ENCODE results near the gene CAMK2N1. TPM values are rescaled to one million over a fixed set of nuclear protein-coding genes. Genes with fewer than 3 reads are reported as not detected.

Gene CAMK2N1
- total RNA-seq, 1 experiment from 2014 or later: 10.1 TPM

DNA sequence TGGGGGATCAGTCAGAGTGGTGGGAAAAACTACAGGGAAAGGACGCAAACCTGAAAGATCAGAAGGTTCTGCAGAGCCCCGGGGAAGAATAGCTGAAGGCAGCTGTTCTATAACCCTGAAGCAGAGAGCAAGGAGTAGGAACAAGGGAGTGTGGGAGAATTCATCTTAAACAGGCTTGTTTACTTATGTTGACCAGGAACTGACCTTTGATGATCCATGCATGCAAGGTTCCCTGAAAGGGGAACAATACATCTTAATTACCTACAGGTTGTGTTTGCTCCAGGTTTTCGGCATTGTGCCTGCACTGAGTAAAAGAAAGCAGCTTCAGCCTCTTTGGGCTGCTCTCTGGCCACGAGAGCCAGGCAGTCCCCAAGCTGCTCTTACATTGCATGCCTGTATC lies 47.6 kb upstream of the CAMK2N1 start:
- ChIA-PET CTCF (interaction anchor here (1.1 to 1.8 kb wide), 2 partner anchors 11 to 42 kb away, joined by 3 to 5 read pairs; no protein-coding TSS in a partner anchor), POLR2A (no interaction called here)
- Mint-ChIP-seq H3K27ac (no peak overlapping the region), H3K4me1 (0 out of 2 replicates have a peak, but pooled peaks cover 3% of the 10 kb centered on the region), H3K9me3 (no peaks in the 10 kb centered on the region), H3K4me3 (no peak overlapping the region), H3K36me3 (no peaks in the 10 kb centered on the region), H3K27me3 (ENCODE audit: low read depth) (peaks cover 28% of the 10 kb centered on the region)
- TF ChIP-seq, protein P1, sequence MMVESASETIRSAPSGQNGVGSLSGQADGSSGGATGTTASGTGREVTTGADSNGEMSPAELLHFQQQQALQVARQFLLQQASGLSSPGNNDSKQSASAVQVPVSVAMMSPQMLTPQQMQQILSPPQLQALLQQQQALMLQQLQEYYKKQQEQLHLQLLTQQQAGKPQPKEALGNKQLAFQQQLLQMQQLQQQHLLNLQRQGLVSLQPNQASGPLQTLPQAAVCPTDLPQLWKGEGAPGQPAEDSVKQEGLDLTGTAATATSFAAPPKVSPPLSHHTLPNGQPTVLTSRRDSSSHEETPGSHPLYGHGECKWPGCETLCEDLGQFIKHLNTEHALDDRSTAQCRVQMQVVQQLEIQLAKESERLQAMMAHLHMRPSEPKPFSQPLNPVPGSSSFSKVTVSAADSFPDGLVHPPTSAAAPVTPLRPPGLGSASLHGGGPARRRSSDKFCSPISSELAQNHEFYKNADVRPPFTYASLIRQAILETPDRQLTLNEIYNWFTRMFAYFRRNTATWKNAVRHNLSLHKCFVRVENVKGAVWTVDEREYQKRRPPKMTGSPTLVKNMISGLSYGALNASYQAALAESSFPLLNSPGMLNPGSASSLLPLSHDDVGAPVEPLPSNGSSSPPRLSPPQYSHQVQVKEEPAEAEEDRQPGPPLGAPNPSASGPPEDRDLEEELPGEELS (CRISPR knock-in tag; IDR thresholded peaks at IDR 0.05): no peak
- no peak for TF ChIP-seq NFATC4 (CRISPR knock-in tag; IDR thresholded peaks at IDR 0.05)
- TF ChIP-seq GTF2I (CRISPR knock-in tag; conservative IDR thresholded peaks at IDR 0.05): no peak
- TF ChIP-seq SMAD4 (CRISPR knock-in tag; IDR thresholded peaks at IDR 0.05): no peak
- no peak for TF ChIP-seq JAZF1 (CRISPR knock-in tag; IDR thresholded peaks at IDR 0.05)
- DNase-seq (ENCODE audit: low spot score) (no peak), ATAC-seq (no peak)

GRCh38 chr1:20530901-20531300 lies 44.9 kb upstream of the CAMK2N1 start:
- H3K27me3 Mint-ChIP-seq (ENCODE audit: low read depth): peaks cover 37% of the 10 kb centered on the region
- H3K4me3 Mint-ChIP-seq: no peak overlapping the region
- H3K36me3 Mint-ChIP-seq: no peaks in the 10 kb centered on the region
- no peak for ATAC-seq
- H3K4me1 Mint-ChIP-seq: 0 out of 2 replicates have a peak, but pooled peaks cover 3% of the 10 kb centered on the region
- H3K9me3 Mint-ChIP-seq: no peaks in the 10 kb centered on the region
- no peak overlapping the region for H3K27ac Mint-ChIP-seq
- POLR2A ChIA-PET: no interaction called here
- CTCF ChIA-PET: interaction anchor here (2.0 kb wide), 1 partner anchor 103 kb away, joined by 6 read pairs; no protein-coding TSS in a partner anchor
- no peak for DNase-seq (ENCODE audit: low spot score)
- TF ChIP-seq PREB (CRISPR knock-in tag; IDR thresholded peaks at IDR 0.05; ENCODE audit: borderline replicate concordance) (no peak), FOXK1 (CRISPR knock-in tag; IDR thresholded peaks at IDR 0.05) (no peak), ZNF671 (CRISPR knock-in tag; IDR thresholded peaks at IDR 0.05) (no peak), SMAD3 (CRISPR knock-in tag; IDR thresholded peaks at IDR 0.05; ENCODE audit: borderline replicate concordance) (no peak), IRF2 (CRISPR knock-in tag; IDR thresholded peaks at IDR 0.05; ENCODE audit: borderline replicate concordance, low read depth) (no peak), JUN (CRISPR knock-in tag; IDR thresholded peaks at IDR 0.05) (no peak), TEAD1 (CRISPR knock-in tag; IDR thresholded peaks at IDR 0.05) (no peak)
- TF ChIP-seq, protein P2, sequence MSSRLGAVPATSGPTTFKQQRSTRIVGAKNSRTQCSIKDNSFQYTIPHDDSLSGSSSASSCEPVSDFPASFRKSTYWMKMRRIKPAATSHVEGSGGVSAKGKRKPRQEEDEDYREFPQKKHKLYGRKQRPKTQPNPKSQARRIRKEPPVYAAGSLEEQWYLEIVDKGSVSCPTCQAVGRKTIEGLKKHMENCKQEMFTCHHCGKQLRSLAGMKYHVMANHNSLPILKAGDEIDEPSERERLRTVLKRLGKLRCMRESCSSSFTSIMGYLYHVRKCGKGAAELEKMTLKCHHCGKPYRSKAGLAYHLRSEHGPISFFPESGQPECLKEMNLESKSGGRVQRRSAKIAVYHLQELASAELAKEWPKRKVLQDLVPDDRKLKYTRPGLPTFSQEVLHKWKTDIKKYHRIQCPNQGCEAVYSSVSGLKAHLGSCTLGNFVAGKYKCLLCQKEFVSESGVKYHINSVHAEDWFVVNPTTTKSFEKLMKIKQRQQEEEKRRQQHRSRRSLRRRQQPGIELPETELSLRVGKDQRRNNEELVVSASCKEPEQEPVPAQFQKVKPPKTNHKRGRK (CRISPR knock-in tag; IDR thresholded peaks at IDR 0.05; ENCODE audit: borderline replicate concordance): no peak
- TF ChIP-seq, protein P3, sequence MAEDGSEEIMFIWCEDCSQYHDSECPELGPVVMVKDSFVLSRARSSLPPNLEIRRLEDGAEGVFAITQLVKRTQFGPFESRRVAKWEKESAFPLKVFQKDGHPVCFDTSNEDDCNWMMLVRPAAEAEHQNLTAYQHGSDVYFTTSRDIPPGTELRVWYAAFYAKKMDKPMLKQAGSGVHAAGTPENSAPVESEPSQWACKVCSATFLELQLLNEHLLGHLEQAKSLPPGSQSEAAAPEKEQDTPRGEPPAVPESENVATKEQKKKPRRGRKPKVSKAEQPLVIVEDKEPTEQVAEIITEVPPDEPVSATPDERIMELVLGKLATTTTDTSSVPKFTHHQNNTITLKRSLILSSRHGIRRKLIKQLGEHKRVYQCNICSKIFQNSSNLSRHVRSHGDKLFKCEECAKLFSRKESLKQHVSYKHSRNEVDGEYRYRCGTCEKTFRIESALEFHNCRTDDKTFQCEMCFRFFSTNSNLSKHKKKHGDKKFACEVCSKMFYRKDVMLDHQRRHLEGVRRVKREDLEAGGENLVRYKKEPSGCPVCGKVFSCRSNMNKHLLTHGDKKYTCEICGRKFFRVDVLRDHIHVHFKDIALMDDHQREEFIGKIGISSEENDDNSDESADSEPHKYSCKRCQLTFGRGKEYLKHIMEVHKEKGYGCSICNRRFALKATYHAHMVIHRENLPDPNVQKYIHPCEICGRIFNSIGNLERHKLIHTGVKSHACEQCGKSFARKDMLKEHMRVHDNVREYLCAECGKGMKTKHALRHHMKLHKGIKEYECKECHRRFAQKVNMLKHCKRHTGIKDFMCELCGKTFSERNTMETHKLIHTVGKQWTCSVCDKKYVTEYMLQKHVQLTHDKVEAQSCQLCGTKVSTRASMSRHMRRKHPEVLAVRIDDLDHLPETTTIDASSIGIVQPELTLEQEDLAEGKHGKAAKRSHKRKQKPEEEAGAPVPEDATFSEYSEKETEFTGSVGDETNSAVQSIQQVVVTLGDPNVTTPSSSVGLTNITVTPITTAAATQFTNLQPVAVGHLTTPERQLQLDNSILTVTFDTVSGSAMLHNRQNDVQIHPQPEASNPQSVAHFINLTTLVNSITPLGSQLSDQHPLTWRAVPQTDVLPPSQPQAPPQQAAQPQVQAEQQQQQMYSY (CRISPR knock-in tag; IDR thresholded peaks at IDR 0.05): no peak
- TF ChIP-seq, protein P4, sequence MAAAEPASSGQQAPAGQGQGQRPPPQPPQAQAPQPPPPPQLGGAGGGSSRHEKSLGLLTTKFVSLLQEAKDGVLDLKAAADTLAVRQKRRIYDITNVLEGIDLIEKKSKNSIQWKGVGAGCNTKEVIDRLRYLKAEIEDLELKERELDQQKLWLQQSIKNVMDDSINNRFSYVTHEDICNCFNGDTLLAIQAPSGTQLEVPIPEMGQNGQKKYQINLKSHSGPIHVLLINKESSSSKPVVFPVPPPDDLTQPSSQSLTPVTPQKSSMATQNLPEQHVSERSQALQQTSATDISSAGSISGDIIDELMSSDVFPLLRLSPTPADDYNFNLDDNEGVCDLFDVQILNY (CRISPR knock-in tag; IDR thresholded peaks at IDR 0.05): no peak

Measured in WTC11 (cell line).